Daoy (cell line): ENCODE results near the gene TMEM138. TPM values are rescaled to one million over a fixed set of nuclear protein-coding genes. Genes with fewer than 3 reads are reported as not detected.
"Not testable (repeated sequence)": the region's sequence is repeated elsewhere in the genome, so short reads cannot be mapped to it uniquely, and the experiment has no call there.

Source experiments
- DNase-seq: peaks from one replicate; pipeline ENCODE4 v3.0.0-alpha.2; 2015; ENCODE audit warnings: low read depth
- total RNA-seq: library from RNA; depleted of rRNA; stranded (reverse); fragments of >200 nt; shearing (Covaris generic); gene quantifications from 2 replicates; pipeline ENCODE4 v1.2.3, GENCODE V29; 2014

The TMEM138 gene
- total RNA-seq, 1 experiment from 2014 or later: 49.4 TPM

DNA sequence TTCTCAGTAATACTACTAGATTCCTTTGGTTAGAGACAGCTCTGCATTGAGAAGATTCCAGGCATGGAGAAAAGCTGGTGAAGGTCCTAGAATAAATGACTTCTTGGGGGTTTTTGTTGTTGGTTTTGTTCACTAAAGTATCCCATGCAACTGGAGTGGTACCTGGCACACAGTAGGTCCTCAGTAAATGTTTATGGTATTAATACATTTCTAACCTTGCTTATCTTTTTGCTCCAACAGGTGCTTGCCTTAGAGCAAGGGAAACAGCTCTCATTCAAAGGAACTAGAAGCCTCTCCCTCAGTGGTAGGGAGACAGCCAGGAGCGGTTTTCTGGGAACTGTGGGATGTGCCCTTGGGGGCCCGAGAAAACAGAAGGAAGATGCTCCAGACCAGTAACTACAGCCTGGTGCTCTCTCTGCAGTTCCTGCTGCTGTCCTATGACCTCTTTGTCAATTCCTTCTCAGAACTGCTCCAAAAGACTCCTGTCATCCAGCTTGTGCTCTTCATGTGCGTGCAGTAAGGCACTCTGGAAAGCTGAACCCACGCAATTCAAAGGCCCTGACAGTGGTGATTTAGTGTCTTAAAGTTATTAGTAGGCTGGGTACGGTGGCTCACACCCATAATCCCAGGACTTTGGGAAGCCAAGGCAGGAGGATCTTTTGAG lies 2.0 kb downstream of the TMEM138 start:
- DNase-seq: no peak

DNA sequence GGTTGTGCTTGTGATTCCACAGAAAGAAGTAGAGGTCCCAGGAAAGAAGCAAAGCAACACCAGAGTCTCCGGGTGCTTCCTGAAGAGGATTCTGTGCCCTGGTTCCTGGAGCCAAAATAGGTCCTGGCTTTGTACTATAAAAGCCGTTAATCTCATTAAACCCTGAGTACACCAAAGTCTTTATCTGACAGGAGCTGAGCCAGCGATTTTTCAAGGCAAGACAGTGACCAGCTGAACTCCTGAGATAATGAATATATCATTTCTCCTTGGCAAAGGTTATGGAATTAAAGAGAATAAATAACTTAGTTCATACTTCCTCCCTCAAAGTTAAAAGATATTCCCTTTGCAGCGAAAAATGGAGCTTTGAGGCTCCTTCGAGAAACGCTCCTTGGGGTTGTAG lies 5.2 kb downstream of the TMEM138 start:
- no peak for DNase-seq

- DNase-seq: no peak
Observed at GRCh38 chr11:61368646-61369045, 6.5 kb downstream of the TMEM138 start.

DNA sequence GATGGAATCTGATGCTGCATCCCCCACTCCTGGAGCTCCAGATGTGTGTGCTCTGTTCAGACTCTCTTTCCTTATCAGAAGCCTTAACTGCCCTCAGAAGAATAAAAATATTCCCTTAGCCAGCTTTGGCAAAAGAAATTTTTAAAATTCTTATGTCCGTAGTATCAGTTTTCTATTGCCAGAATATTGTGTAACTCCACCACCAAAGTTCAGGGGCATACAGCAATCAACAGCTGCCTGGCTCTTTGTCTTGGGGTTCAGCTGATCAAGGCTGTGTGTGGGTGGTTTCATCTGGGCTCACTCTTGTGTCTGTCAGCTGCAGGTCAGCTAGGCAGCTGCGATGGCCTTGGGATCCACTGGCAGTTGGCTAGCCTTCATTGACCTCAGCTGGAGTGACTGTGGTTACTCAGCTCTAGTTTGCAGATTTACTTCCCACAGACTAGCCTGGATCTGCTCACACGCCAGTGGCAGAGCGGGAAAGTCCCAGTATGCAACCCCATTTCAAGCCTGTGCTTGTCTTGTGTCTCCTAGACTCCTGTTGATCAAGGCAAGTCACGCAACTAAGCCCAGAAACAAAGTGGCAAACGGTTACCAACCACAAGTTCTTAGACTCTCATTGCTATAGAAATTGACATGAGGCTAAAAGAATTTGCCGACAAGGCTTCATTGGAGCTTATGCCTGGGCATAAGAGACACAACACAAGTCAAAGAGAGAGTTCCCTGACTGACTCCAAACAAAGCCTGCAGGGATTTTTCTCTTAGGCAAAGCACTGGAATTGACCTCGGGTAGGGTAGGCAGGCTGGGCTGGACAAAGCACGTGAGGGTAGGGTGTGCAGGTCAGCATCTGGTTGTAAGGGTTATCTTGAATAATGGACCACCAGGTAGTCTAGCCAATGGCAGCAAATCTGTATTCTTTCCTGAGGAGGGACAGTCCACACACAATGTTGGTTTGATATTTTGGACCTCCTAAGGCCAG lies 7.5 kb downstream of the TMEM138 start:
- DNase-seq: peak; percentile 49

- DNase-seq: no peak
Observed at GRCh38 chr11:61370349-61371005, 8.3 kb downstream of the TMEM138 start.

- DNase-seq: no peak
Observed at GRCh38 chr11:61372659-61373420, 10.7 kb downstream of the TMEM138 start.

GRCh38 chr11:61375761-61376108 lies 13.6 kb downstream of the TMEM138 start:
- no peak for DNase-seq

- DNase-seq: peak; percentile 21
Observed at GRCh38 chr11:61377461-61378160, 15.4 kb downstream of the TMEM138 start.

GRCh38 chr11:61378713-61379313 lies 16.6 kb downstream of the TMEM138 start:
- DNase-seq: peak; percentile 57

- DNase-seq: no peak
Observed at GRCh38 chr11:61380884-61381283, 18.7 kb downstream of the TMEM138 start.

DNA sequence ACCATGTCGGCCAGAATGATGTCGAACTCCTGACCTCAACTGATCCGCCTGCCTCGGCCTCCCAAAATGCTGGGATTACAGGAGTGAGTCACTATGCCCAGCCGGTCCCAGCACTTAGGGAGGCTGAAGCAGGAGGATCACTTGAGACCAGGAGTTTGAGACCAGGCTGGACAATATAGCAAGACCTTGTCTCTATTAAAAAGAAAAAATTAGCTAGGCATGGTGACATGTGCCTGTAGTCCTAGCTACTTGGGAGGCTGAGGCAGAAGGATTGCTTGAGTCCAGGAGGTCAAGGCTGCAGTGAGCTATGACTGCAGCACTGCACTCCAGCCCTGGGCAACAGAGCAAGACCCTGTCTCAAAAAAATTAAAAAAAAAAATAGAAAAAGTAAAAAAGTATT lies 21.7 kb downstream of the TMEM138 start:
- not testable (repeated sequence) for DNase-seq

GRCh38 chr11:61384271-61385242 lies 22.4 kb downstream of the TMEM138 start:
- peak; percentile 35 for DNase-seq

DNA sequence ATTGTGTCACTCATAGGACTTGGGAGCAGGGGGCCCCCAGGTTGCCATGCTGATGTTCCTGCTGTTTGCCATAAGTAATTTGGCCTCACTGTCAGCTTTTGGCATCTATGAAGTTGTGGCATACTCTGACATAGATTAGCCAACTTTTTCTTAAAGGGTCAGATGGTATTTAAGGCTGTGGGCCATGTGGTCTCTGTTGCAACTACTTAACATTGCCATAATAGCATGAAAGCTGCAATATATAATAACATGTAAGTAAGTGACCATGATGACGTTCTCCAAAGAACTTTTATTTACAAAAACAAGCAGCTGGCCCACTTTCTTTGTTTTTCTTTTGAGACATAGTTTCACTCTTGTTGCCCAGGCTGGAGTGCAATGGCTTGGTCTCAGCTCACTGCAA lies 28.0 kb downstream of the TMEM138 start:
- DNase-seq: no peak

- DNase-seq: no peak
Observed at GRCh38 chr11:61392981-61393595, 30.9 kb downstream of the TMEM138 start.

- no peak for DNase-seq
Observed at GRCh38 chr11:61401173-61401572, 39.0 kb downstream of the TMEM138 start.

- no peak for DNase-seq
Observed at GRCh38 chr11:61401573-61401972, 39.4 kb downstream of the TMEM138 start.

DNA sequence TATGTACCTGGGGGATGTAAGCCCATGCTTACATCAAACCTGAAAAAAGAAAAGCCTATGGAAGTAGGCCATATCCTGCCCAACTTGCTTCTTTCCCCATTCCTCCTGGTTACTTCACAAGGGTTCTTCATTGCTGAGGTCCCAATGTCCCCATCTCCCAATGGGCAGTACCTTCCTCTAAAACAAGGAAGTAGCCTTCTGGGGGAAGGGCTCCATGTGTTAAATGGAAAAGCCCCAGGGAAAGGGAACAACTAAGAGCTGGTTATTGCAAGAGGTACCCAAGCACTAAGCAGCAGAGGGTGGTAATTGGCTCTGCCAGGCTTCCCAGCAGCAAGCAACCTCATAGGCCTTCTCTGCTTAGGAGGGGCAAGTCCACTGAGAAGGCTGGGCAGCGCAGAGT lies 41.5 kb downstream of the TMEM138 start:
- DNase-seq: no peak

DNA sequence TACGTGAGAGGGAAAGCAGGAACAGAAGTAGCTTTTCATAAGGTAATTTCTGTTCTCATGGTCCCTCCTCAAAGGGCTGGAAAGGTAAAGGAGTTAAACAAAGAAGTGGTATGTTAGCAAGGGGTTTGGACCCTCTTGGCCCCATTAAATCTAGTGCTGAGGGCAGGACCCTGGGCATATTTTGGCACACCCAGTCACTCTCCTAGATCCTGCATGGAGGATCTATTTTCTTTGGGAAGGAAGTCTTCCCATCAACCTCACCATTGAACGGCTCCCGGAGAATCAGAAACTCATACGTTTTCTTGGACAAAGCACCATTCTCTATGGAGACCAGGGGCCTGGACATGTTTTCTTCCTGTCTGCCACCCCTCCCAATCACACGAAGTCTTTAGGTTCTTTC lies 41.9 kb downstream of the TMEM138 start:
- no peak for DNase-seq

GRCh38 chr11:61404641-61405040 lies 42.5 kb downstream of the TMEM138 start:
- DNase-seq: no peak
